ENCODE measurements around the gene CTXND2.
"Not testable (repeated sequence)": the region's sequence is repeated elsewhere in the genome, so short reads cannot be mapped to it uniquely, and the experiment has no call there.

CTXND2 gene

DNA sequence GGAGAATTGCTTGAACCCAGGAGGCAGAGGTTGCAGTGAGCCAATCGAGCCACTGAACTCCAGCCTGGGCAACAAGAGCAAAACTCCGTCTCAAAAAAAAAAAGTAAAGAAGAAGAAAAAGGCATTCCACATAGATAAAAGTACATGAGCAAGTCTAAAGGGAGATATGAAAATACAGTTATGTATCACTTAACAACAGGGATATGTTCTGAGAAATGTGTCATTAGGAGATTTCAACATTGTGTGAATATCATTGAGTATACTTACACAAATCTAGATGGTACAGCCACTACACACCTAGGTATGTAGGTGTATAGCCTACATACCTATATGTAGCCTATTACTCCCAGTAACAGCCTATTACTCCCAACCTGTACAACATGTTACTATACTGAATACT, 23.2 kb upstream of the CTXND2 start:
- H3K27ac ChIP-seq (ENCODE audit: low read depth, low read length), result no peak overlapping the region
- H3K9me2 ChIP-seq (replicated peaks; ENCODE audit: insufficient read depth, low read length), result no peaks in the 10 kb centered on the region
- no peak overlapping the region for H3K4me2 ChIP-seq (ENCODE audit: low read depth, low read length, poor library complexity, severe bottlenecking)
- no peaks in the 10 kb centered on the region for H3K27me3 ChIP-seq (ENCODE audit: low read length)
- no peak overlapping the region for H2AFZ ChIP-seq (ENCODE audit: low read depth, low read length, severe bottlenecking)
- H3F3A ChIP-seq (ENCODE audit: insufficient read depth), result peaks cover 4% of the 10 kb centered on the region; the same call in 1 of the 2 replicates
- no peak overlapping the region for H3K4me3 ChIP-seq (ENCODE audit: insufficient read depth, low read length, poor library complexity, severe bottlenecking)
- H3K79me2 ChIP-seq (ENCODE audit: insufficient read depth, low read length), result no peaks in the 10 kb centered on the region
- no peaks in the 10 kb centered on the region for H4K20me1 ChIP-seq (ENCODE audit: low read depth, low read length)
- H3K36me3 ChIP-seq (ENCODE audit: low read length), result no peaks in the 10 kb centered on the region
- no peaks in the 10 kb centered on the region for H3K9me3 ChIP-seq (ENCODE audit: insufficient read depth, low read length)
- TF ChIP-seq EZH2phosphoT487 (conservative IDR thresholded peaks at IDR 0.05; ENCODE audit: low read length), result no peak
- TF ChIP-seq, protein P1, sequence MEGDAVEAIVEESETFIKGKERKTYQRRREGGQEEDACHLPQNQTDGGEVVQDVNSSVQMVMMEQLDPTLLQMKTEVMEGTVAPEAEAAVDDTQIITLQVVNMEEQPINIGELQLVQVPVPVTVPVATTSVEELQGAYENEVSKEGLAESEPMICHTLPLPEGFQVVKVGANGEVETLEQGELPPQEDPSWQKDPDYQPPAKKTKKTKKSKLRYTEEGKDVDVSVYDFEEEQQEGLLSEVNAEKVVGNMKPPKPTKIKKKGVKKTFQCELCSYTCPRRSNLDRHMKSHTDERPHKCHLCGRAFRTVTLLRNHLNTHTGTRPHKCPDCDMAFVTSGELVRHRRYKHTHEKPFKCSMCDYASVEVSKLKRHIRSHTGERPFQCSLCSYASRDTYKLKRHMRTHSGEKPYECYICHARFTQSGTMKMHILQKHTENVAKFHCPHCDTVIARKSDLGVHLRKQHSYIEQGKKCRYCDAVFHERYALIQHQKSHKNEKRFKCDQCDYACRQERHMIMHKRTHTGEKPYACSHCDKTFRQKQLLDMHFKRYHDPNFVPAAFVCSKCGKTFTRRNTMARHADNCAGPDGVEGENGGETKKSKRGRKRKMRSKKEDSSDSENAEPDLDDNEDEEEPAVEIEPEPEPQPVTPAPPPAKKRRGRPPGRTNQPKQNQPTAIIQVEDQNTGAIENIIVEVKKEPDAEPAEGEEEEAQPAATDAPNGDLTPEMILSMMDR (IDR thresholded peaks at IDR 0.05; ENCODE audit: insufficient read depth, low read length, poor library complexity, severe bottlenecking), result no peak
- H3K9ac ChIP-seq (ENCODE audit: low read length), result no peak overlapping the region

DNA sequence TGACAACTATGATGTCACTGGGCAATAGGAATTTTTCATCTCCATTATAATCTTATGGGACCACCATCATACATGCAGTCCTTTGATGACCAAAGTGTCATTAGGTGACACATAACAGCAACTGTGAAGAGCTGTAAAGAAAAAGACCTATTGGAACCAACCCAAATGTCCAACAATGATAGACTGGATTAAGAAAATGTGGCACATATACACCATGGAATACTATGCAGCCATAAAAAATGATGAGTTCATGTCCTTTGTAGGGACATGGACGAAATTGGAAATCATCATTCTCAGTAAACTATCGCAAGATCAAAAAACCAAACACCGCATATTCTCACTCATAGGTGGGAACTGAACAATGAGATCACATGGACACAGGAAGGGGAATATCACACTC, 22.7 kb upstream of the CTXND2 start:
- H3K9me3 ChIP-seq (ENCODE audit: insufficient read depth, low read length); H4K20me1 ChIP-seq (ENCODE audit: low read depth, low read length); H3K9ac ChIP-seq (ENCODE audit: low read length); H3K79me2 ChIP-seq (ENCODE audit: insufficient read depth, low read length); H3K4me2 ChIP-seq (ENCODE audit: low read depth, low read length, poor library complexity, severe bottlenecking); H3K36me3 ChIP-seq (ENCODE audit: low read length); H2AFZ ChIP-seq (ENCODE audit: low read depth, low read length, severe bottlenecking); H3K9me2 ChIP-seq (replicated peaks; ENCODE audit: insufficient read depth, low read length); H3F3A ChIP-seq (ENCODE audit: insufficient read depth); H3K4me3 ChIP-seq (ENCODE audit: insufficient read depth, low read length, poor library complexity, severe bottlenecking); H3K27ac ChIP-seq (ENCODE audit: low read depth, low read length); H3K27me3 ChIP-seq (ENCODE audit: low read length): not testable (repeated sequence)

DNA sequence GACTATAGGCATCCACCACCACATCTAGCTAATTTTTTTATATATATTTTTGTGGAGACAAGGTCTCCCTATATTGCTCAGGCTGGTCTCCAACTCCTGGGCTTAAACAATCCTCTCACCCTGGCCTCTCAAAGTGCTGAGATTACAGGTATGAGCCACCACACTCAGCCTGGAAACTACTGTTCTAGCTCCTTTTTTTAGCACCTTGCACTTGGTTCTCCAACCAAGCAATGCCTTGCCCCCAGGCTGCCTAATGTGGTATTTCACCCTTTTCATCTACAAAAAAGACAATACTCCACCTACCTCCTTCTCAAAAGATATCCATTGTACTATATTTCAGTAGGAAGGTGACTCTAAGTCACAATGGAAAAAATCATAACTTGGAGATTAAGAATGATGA, 17.3 kb upstream of the CTXND2 start:
- Histone ChIP-seq H3K4me3 (ENCODE audit: insufficient read depth, low read length, poor library complexity, severe bottlenecking) (no peak overlapping the region), H3K9me2 (replicated peaks; ENCODE audit: insufficient read depth, low read length) (no peaks in the 10 kb centered on the region), H4K20me1 (ENCODE audit: low read depth, low read length) (no peaks in the 10 kb centered on the region), H3K79me2 (ENCODE audit: insufficient read depth, low read length) (peaks cover 15% of the 10 kb centered on the region), H3K27me3 (ENCODE audit: low read length) (no peaks in the 10 kb centered on the region), H2AFZ (ENCODE audit: low read depth, low read length, severe bottlenecking) (no peak overlapping the region), H3K36me3 (ENCODE audit: low read length) (no peaks in the 10 kb centered on the region), H3K9me3 (ENCODE audit: insufficient read depth, low read length) (no peaks in the 10 kb centered on the region), H3K9ac (ENCODE audit: low read length) (no peak overlapping the region), H3K4me2 (ENCODE audit: low read depth, low read length, poor library complexity, severe bottlenecking) (no peak overlapping the region), H3K27ac (ENCODE audit: low read depth, low read length) (no peak overlapping the region), H3F3A (ENCODE audit: insufficient read depth) (peaks cover 12% of the 10 kb centered on the region; the same call in 1 of the 2 replicates)
- no peak for TF ChIP-seq EZH2phosphoT487 (conservative IDR thresholded peaks at IDR 0.05; ENCODE audit: low read length)
- TF ChIP-seq, protein P1 (IDR thresholded peaks at IDR 0.05; ENCODE audit: insufficient read depth, low read length, poor library complexity, severe bottlenecking), result no peak

DNA sequence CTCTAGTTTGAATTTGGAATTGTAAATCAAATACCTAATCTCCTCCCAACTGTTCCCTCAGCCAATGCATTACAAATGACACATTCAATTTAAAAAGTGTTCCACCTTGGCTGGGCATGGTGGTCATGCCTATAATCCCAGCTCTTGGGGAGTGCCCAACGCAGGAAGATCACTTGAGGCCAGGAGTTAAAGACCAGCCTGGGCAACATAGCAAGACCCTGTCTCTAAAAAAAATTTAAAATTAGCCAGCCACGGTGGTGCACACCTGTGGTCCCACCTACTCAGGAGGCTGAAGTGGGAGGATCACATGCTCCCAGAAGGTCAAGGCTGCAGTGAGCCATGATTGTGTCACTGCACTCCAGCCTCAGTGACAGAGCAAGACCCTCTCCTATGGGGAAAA, 14.4 kb upstream of the CTXND2 start:
- TF ChIP-seq, protein P1 (IDR thresholded peaks at IDR 0.05; ENCODE audit: insufficient read depth, low read length, poor library complexity, severe bottlenecking), result no peak
- no peak for TF ChIP-seq EZH2phosphoT487 (conservative IDR thresholded peaks at IDR 0.05; ENCODE audit: low read length)
- Histone ChIP-seq H3K27ac (ENCODE audit: low read depth, low read length) (no peak overlapping the region), H3K27me3 (ENCODE audit: low read length) (no peaks in the 10 kb centered on the region), H3F3A (ENCODE audit: insufficient read depth) (peaks cover 18% of the 10 kb centered on the region; the same call in 1 of the 2 replicates), H3K9me3 (ENCODE audit: insufficient read depth, low read length) (no peaks in the 10 kb centered on the region), H4K20me1 (ENCODE audit: low read depth, low read length) (no peaks in the 10 kb centered on the region), H3K4me2 (ENCODE audit: low read depth, low read length, poor library complexity, severe bottlenecking) (no peak overlapping the region), H3K9ac (ENCODE audit: low read length) (no peak overlapping the region), H3K9me2 (replicated peaks; ENCODE audit: insufficient read depth, low read length) (no peaks in the 10 kb centered on the region), H3K4me3 (ENCODE audit: insufficient read depth, low read length, poor library complexity, severe bottlenecking) (no peak overlapping the region), H3K79me2 (ENCODE audit: insufficient read depth, low read length) (peaks cover 28% of the 10 kb centered on the region), H2AFZ (ENCODE audit: low read depth, low read length, severe bottlenecking) (no peak overlapping the region), H3K36me3 (ENCODE audit: low read length) (no peaks in the 10 kb centered on the region)

Data from SU-DHL-6 (cell line).